Dendritic cell treated with granulocyte-macrophage colony-stimulating factor and Interleukin-4, amounts not matched to agents 40 ng/mL and 50 ng/mL, for 4 days (primary cell): ENCODE results near the gene SLC20A1.
"Not testable (repeated sequence)": the region's sequence is repeated elsewhere in the genome, so short reads cannot be mapped to it uniquely, and the experiment has no call there.

Source experiments
- H3K27ac Mint-ChIP-seq: one replicate; pipeline ENCODE4 v1.8.0; 2022; ENCODE audit warnings: mild to moderate bottlenecking, mixed read lengths
- H3K27me3 Mint-ChIP-seq: one replicate; pipeline ENCODE4 v1.8.0; 2022; ENCODE audit warnings: mild to moderate bottlenecking, mixed read lengths
- H3K36me3 Mint-ChIP-seq: one replicate; pipeline ENCODE4 v1.8.0; 2022; ENCODE audit warnings: low read depth, mixed read lengths
- H3K4me1 Mint-ChIP-seq: one replicate; pipeline ENCODE4 v1.8.0; 2022; ENCODE audit warnings: low read depth, mixed read lengths
- H3K4me3 Mint-ChIP-seq: one replicate; pipeline ENCODE4 v1.8.0; 2022; ENCODE audit warnings: mild to moderate bottlenecking, moderate library complexity, mixed read lengths
- H3K9me3 Mint-ChIP-seq: one replicate; pipeline ENCODE4 v1.8.0; 2022; ENCODE audit warnings: mixed read lengths
- intact Hi-C: fragments of 100-400 bp; cut with micrococcal nuclease; formaldehyde crosslinking; loops from one replicate; pipeline ENCODE4 v1.15.0; 2022

SLC20A1 gene

DNA sequence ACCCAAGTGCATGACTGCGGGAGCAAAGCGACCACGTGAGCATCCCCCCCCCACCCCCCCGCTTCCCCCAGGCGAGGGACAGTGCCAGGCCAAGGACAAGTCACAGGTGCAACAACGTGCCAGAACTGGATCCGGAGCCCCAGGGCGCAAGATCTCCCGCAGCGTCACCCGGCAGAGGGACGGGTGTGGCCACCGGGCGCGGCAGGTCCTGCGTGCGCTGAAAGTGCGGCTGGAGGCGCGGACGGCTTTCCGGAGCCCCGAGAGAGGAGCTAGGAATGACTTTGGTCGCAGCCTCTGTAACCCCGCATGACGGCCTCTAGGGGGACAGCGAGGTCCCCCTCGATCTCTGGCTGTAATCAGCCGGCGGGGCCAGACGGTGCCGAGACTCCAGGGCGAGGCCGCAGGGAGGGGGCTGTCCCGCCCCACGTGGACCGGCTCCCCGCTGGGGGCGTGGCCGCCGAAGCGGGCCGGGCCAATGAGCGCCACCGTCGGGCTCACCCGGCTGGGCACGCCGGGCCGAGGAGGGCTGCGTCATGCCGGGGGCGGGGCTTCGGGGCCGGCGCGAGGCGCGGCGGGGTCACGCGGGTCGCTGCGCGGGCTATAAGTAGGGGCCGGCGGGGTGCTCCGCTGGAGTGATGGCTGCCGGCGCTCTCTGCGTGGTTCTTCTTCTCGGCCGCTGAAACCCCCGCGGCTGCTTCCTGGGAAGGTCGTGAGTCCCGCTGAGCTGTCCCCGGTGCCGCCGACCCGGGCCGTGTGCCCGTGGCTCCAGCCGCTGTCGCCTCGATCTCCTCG lies at the start of gene SLC20A1:
SLC20A1 (plus strand) TSS at position 630 of the 792 bp plus-strand sequence. CDS start 890 bp downstream, outside the sequence.
- peak within 1 kb of the TSS; percentile 82 for H3K4me3 Mint-ChIP-seq
- H3K4me1 Mint-ChIP-seq, result peaks cover 76% of the 10 kb centered on the region
- no peaks in the 10 kb centered on the region for H3K9me3 Mint-ChIP-seq
- H3K36me3 Mint-ChIP-seq, result peaks cover 48% of the 10 kb centered on the region
- intact Hi-C loops, result loop anchor here (1.0 to 5.0 kb wide), 4 partner anchors 19 to 81 kb away; partner anchors contain the start of gene CHCHD5
- no peaks in the 10 kb centered on the region for H3K27me3 Mint-ChIP-seq
- H3K27ac Mint-ChIP-seq, result peak within 1 kb of the TSS; percentile 86

GRCh38 chr2:112597537-112598322 lies 48.0 kb upstream of the SLC20A1 start:
- H3K27ac Mint-ChIP-seq, result no peak overlapping the region
- H3K36me3 Mint-ChIP-seq, result peaks cover 5% of the 10 kb centered on the region
- H3K4me1 Mint-ChIP-seq, result peaks cover 8% of the 10 kb centered on the region
- no peaks in the 10 kb centered on the region for H3K27me3 Mint-ChIP-seq
- H3K4me3 Mint-ChIP-seq, result no peak overlapping the region
- intact Hi-C loops, result no loop called here
- no peaks in the 10 kb centered on the region for H3K9me3 Mint-ChIP-seq

DNA sequence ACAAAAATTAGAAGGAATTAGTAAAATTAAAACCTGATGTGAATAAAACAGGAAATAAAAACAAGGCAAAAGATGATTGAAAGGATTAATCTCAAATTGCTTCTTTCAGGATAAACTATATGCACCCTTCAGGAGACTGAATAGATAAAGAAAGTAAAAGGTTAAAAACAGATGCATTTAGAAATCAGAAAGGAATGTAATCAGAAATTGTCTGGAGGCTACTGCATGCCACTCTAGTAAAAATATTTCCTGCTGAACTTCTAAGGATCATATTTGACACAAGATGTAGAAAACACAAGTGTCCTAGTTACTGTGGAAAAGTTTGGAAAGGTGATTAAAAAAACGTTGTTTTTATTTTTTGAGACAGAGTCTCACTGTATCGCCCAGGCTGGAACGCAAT lies 45.1 kb upstream of the SLC20A1 start:
- intact Hi-C loops, result loop anchor here (1.0 kb wide), 1 partner anchor 126 kb away; no protein-coding TSS in a partner anchor
- Mint-ChIP-seq H3K4me1 (peaks cover 8% of the 10 kb centered on the region), H3K27ac (no peak overlapping the region), H3K9me3 (no peaks in the 10 kb centered on the region), H3K27me3 (no peaks in the 10 kb centered on the region), H3K36me3 (no peaks in the 10 kb centered on the region), H3K4me3 (no peak overlapping the region)

DNA sequence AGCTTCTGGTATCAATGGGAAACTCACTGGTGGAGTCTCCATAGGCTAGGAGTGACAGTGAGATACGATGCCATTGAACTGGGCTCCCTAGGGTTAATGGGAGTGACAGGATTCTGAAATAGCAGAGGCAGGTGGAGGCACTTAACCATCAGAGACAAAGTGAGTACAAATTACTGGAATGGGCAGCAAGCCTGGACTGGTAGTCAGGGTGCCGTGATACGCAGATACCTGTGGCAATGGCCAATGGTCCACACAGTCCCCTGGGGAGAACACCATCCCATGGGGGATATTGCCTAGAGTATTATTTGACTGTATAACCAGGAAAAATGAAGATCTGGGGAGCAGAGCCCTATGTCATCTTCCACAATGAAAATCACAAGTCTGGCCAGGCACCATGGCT lies 44.0 kb upstream of the SLC20A1 start:
- H3K27me3 Mint-ChIP-seq, result no peaks in the 10 kb centered on the region
- peak overlapping the region; percentile 35 for H3K27ac Mint-ChIP-seq
- intact Hi-C loops, result no loop called here
- H3K4me1 Mint-ChIP-seq, result peaks cover 13% of the 10 kb centered on the region
- no peaks in the 10 kb centered on the region for H3K9me3 Mint-ChIP-seq
- no peaks in the 10 kb centered on the region for H3K36me3 Mint-ChIP-seq
- H3K4me3 Mint-ChIP-seq, result no peak overlapping the region

DNA sequence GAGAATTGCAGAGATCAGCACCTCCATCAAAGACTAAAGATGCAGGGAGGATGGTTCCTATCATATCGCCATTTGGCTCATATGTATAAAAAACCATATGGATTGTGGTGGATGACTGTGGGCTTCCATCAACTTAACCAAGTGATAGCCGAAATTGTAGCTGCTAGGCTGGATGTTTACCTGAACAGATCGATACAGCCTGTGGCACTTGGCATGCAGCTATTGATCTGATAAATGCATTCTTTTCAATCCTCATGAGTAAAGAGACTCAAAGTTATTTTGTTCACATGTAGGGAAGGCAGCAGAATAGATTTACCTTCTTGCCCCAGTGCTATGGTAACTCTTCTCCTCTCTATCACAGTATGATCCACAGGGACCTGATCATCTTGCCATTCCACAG lies 42.8 kb upstream of the SLC20A1 start:
- Mint-ChIP-seq H3K36me3 (no peaks in the 10 kb centered on the region), H3K4me1 (peaks cover 13% of the 10 kb centered on the region), H3K9me3 (no peaks in the 10 kb centered on the region), H3K4me3 (no peak overlapping the region), H3K27ac (no peak overlapping the region), H3K27me3 (no peaks in the 10 kb centered on the region)
- intact Hi-C loops, result no loop called here

GRCh38 chr2:112603731-112604130 lies 42.0 kb upstream of the SLC20A1 start:
- Mint-ChIP-seq H3K4me1 (peaks cover 13% of the 10 kb centered on the region), H3K9me3 (no peaks in the 10 kb centered on the region), H3K36me3 (no peaks in the 10 kb centered on the region), H3K4me3 (no peak overlapping the region), H3K27me3 (no peaks in the 10 kb centered on the region), H3K27ac (no peak overlapping the region)
- intact Hi-C loops, result no loop called here

- Mint-ChIP-seq H3K4me3 (no peak overlapping the region), H3K27ac (no peak overlapping the region), H3K4me1 (peaks cover 8% of the 10 kb centered on the region), H3K27me3 (no peaks in the 10 kb centered on the region), H3K9me3 (no peaks in the 10 kb centered on the region), H3K36me3 (no peaks in the 10 kb centered on the region)
- intact Hi-C loops, result no loop called here
Measured at GRCh38 chr2:112604952-112605351, 40.8 kb upstream of the SLC20A1 start.

DNA sequence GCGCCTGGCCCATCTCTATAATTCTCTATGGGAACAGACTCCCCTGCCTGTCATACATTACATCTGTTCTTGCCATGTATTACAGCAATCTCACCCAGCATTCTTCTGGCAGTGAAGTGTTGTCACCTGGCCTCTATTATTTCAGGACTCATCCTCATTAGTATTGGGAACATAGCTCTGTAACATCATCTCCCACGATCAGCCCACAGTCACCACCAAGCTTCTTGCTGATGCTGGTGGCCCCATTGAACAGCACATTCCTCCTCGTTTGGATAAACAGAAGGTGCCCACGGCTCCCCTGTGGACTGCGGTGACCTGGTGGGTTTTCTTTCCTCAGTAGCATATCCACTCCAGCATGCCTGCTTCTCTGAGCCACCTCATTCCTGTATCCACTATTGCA lies 39.8 kb upstream of the SLC20A1 start:
- no peaks in the 10 kb centered on the region for H3K36me3 Mint-ChIP-seq
- H3K27ac Mint-ChIP-seq, result no peak overlapping the region
- no peaks in the 10 kb centered on the region for H3K27me3 Mint-ChIP-seq
- intact Hi-C loops, result no loop called here
- H3K9me3 Mint-ChIP-seq, result no peaks in the 10 kb centered on the region
- no peak overlapping the region for H3K4me3 Mint-ChIP-seq
- peaks cover 4% of the 10 kb centered on the region for H3K4me1 Mint-ChIP-seq

- Mint-ChIP-seq H3K9me3 (no peaks in the 10 kb centered on the region), H3K4me3 (no peak overlapping the region), H3K4me1 (peaks cover 4% of the 10 kb centered on the region), H3K36me3 (no peaks in the 10 kb centered on the region), H3K27ac (no peak overlapping the region), H3K27me3 (peaks cover 2% of the 10 kb centered on the region)
- intact Hi-C loops, result no loop called here
Measured at GRCh38 chr2:112606547-112606946, 39.2 kb upstream of the SLC20A1 start.

DNA sequence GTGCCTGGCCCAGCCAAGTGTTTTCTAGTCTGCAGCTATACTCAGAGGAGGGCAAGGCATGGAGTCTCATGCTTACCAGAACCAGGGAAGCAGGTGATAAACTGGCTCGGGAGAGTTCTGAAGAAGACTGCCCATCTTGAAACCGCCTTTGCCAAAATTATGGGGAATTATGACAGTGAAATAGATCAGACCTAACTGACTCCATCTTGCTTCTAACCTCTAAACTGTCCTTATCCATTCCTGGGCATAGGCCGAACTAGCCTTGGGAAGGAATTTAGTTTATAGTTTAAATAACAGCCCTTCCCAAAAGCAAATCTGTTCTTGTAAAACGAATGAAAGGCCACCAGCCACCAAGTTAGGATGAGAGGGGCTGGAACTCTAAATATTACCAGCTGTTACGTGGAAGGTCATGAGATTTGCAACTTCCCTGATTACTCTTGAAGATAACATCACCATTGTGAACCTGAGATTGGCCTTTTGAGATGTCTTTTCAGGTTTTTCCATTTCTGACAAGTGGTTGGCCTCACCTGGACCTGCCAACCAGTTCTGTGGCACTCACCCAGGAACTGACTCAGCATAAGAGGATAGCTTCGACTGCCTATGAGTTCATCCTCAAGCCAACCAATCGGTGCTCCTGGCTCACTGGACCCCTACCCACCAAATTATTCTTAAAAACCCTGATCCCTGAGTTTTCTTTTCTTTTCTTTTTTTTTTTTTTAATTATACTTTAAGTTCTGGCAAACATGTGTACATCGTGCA lies 37.9 kb upstream of the SLC20A1 start:
- no peaks in the 10 kb centered on the region for H3K9me3 Mint-ChIP-seq
- H3K36me3 Mint-ChIP-seq, result no peaks in the 10 kb centered on the region
- H3K27me3 Mint-ChIP-seq, result peaks cover 4% of the 10 kb centered on the region
- intact Hi-C loops, result no loop called here
- peaks cover 4% of the 10 kb centered on the region for H3K4me1 Mint-ChIP-seq
- no peak overlapping the region for H3K27ac Mint-ChIP-seq
- H3K4me3 Mint-ChIP-seq, result no peak overlapping the region

- intact Hi-C loops, H3K36me3 Mint-ChIP-seq: not testable (repeated sequence)
- H3K4me1 Mint-ChIP-seq, result peaks cover 11% of the 10 kb centered on the region
Measured at GRCh38 chr2:112609320-112609719, 36.4 kb upstream of the SLC20A1 start.

DNA sequence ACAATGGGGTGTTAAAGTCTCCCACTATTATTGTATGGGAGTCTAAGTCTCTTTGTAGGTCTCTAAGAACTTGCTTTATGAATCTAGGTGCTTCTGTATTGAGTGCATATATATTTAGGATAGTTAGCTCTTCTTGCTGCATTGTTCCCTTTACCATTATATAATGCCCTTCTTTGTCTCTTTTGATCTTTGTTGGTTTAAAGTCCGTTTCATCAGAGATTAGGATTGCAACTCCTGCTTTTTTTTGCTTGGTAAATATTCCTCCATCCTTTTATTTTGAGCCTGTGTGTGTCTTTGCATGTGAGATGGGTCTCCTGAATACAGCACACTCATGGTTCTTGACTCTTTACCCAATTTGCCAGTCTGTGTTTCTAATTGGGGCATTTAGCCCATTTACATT lies 33.5 kb upstream of the SLC20A1 start:
- H3K36me3 Mint-ChIP-seq, H3K9me3 Mint-ChIP-seq, H3K27ac Mint-ChIP-seq, H3K4me3 Mint-ChIP-seq, intact Hi-C loops, H3K27me3 Mint-ChIP-seq: not testable (repeated sequence)
- H3K4me1 Mint-ChIP-seq, result peaks cover 16% of the 10 kb centered on the region

More at GRCh38 chr2:112609320-112609719, 36.4 kb upstream of the SLC20A1 start:
- not testable (repeated sequence) for H3K4me3 Mint-ChIP-seq, H3K9me3 Mint-ChIP-seq, H3K27me3 Mint-ChIP-seq, H3K27ac Mint-ChIP-seq

GRCh38 chr2:112614201-112614840 lies 31.4 kb upstream of the SLC20A1 start:
- Mint-ChIP-seq H3K4me3 (no peak overlapping the region), H3K4me1 (peaks cover 27% of the 10 kb centered on the region), H3K27ac (no peak overlapping the region), H3K36me3 (no peaks in the 10 kb centered on the region), H3K27me3 (peaks cover 6% of the 10 kb centered on the region), H3K9me3 (no peaks in the 10 kb centered on the region)
- intact Hi-C loops, result no loop called here
